OCI-LY7 (cell line): Measurements from ENCODE around the gene TXNIP.

Experiments
- CTCF ChIP-seq: fragments of 200-600 bp; sonication (generic); conservative IDR thresholded peaks from 2 replicates; pipeline ENCODE4 v1.5.1; 2014; ENCODE audit warnings: mild to moderate bottlenecking, antibody characterized with exemption, low read length, moderate library complexity, mixed read lengths
- EZH2phosphoT487 ChIP-seq: fragments of 200-600 bp; sonication (generic); IDR thresholded peaks from 2 replicates; pipeline ENCODE4 v1.6.1; 2018; ENCODE audit warnings: low read depth, borderline replicate concordance, mild to moderate bottlenecking, mixed run types, antibody characterized with exemption, low read length, moderate library complexity, mixed read lengths

DNA sequence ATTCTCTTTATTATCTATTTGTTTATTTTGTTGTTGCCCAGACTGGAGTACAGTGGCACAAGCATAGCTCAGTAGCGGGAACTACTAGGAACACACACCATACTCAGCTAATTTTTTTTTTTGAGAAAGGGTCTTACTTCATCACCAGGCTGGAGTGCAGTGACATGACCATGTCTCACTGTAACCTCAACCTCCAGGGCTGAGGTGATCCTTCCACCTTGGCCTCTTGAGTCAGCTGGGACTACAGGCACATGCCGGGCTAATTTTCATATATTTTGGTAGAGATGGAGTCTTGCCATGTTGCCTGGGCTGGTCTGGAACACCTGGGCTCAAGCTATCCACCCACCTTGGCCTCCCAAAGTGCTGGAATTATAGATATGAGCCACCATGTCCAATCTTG lies 5.3 kb upstream of the TXNIP start:
- TF ChIP-seq CTCF (no peak), EZH2phosphoT487 (no peak)
